ENCODE results near the gene HEATR1.

- TF ChIP-seq CTCF (IDR thresholded peaks at IDR 0.05) (no peak), EP300 (IDR thresholded peaks at IDR 0.05) (no peak), POLR2A (IDR thresholded peaks at IDR 0.05) (no peak)
Measured at GRCh38 chr1:236534151-236534651, 70.1 kb downstream of the HEATR1 start.

Measured in ovary (tissue), 3 donors.